IMR-90 (cell line): Measurements from ENCODE around the gene IDH3G. TPM values are rescaled to one million over a fixed set of nuclear protein-coding genes. Genes with fewer than 3 reads are reported as not detected.

ENCODE experiments used
- ATAC-seq: fragments of 200-7000 bp; cut with Tn5 transposase; 2 replicates; pipeline ENCODE4 v1.9.1; 2020; ENCODE audit warnings: low read depth, mild to moderate bottlenecking, moderate library complexity
- BruUV-seq: library from RNA; stranded (reverse); fragments of 400-500 nt; replicated peaks from 2 replicates; lab custom pipeline; 2021; lab: Mats Ljungman, UMichigan
- CTCF ChIA-PET: fragments of 300-600 bp; formaldehyde crosslinking; extraction: SDS; loops from one replicate; lab custom pipeline; 2021; ENCODE audit warnings: antibody characterized with exemption; lab: Yijun Ruan, JAX
- POLR2A ChIA-PET: fragments of 300-600 bp; sonication (Branson Sonifier 250); formaldehyde crosslinking; loops from one replicate; lab custom pipeline; 2022; ENCODE audit warnings: antibody characterized with exemption; ENCODE audit not compliant: unreplicated experiment; lab: Charles Lee
- DNase-seq: peaks from one replicate; pipeline ENCODE4 v3.0.0; 2013
- H2AFZ ChIP-seq: replicated peaks from 2 replicates; pipeline ENCODE3; 2013; ENCODE audit warnings: low read length, mild to moderate bottlenecking; ENCODE audit not compliant: poor library complexity
- H2AK5ac ChIP-seq: 2 replicates; pipeline ENCODE4 v1.6.1; 2013; ENCODE audit warnings: low read depth, low read length, inconsistent platforms
- H2AK9ac ChIP-seq: replicated peaks from 2 replicates; pipeline ENCODE3; 2013; ENCODE audit warnings: mild to moderate bottlenecking, low read depth, low read length, moderate library complexity; ENCODE audit not compliant: poor library complexity
- H2BK120ac ChIP-seq: 2 replicates; pipeline ENCODE4 v1.6.1; 2013; ENCODE audit warnings: low read depth, low read length, inconsistent platforms
- H2BK15ac ChIP-seq: 3 replicates; pipeline ENCODE4 v1.6.1; 2013; ENCODE audit warnings: low read depth, low read length, inconsistent platforms
- H2BK20ac ChIP-seq: 2 replicates; pipeline ENCODE4 v1.6.1; 2013; ENCODE audit warnings: low read depth, mild to moderate bottlenecking, inconsistent platforms, low read length, moderate library complexity
- H2BK5ac ChIP-seq: 2 replicates; pipeline ENCODE4 v1.6.1; 2013; ENCODE audit warnings: mild to moderate bottlenecking, low read depth, low read length, inconsistent platforms; ENCODE audit not compliant: poor library complexity, severe bottlenecking
- H3K14ac ChIP-seq: replicated peaks from 2 replicates; pipeline ENCODE4 v1.6.1; 2013; ENCODE audit warnings: low read depth, low read length, inconsistent platforms
- H3K18ac ChIP-seq: 2 replicates; pipeline ENCODE4 v1.6.1; 2013; ENCODE audit warnings: low read depth, low read length, control low read depth
- H3K23ac ChIP-seq: 2 replicates; pipeline ENCODE4 v1.6.1; 2013; ENCODE audit warnings: low read depth, low read length, inconsistent platforms
- H3K27ac ChIP-seq: 2 replicates; pipeline ENCODE4 v1.5.1; 2013; ENCODE audit warnings: mild to moderate bottlenecking, control low read depth, low read length; ENCODE audit not compliant: insufficient read depth
- H3K27me3 ChIP-seq: 2 replicates; pipeline ENCODE4 v1.6.1; 2013; ENCODE audit warnings: low read length; ENCODE audit not compliant: control insufficient read depth, insufficient read depth
- H3K36me3 ChIP-seq: 2 replicates; pipeline ENCODE4 v1.6.1; 2013; ENCODE audit warnings: low read length, mixed read lengths; ENCODE audit not compliant: control insufficient read depth, insufficient read depth
- H3K4ac ChIP-seq: 2 replicates; pipeline ENCODE4 v1.6.1; 2013; ENCODE audit warnings: low read depth, low read length, inconsistent platforms
- H3K4me1 ChIP-seq: 2 replicates; pipeline ENCODE4 v1.6.1; 2013; ENCODE audit warnings: low read length, mixed read lengths; ENCODE audit not compliant: control insufficient read depth, insufficient read depth
- H3K4me2 ChIP-seq: 2 replicates; pipeline ENCODE4 v1.6.1; 2013; ENCODE audit warnings: low read depth, mild to moderate bottlenecking, control low read depth, low read length, moderate library complexity
- H3K4me3 ChIP-seq: 2 replicates; pipeline ENCODE4 v1.5.1; 2013; ENCODE audit warnings: low read depth, mild to moderate bottlenecking, control low read depth, low read length, moderate library complexity; ENCODE audit not compliant: insufficient read depth
- H3K56ac ChIP-seq: 2 replicates; pipeline ENCODE4 v1.6.1; 2013; ENCODE audit warnings: low read length, inconsistent platforms; ENCODE audit not compliant: insufficient read depth; ENCODE audit errors: extremely low read depth
- H3K79me1 ChIP-seq, 2 experiments: 2 replicates each; pipeline ENCODE4 v1.6.1; 2013; ENCODE audit warnings: low read length in 2 of 2, inconsistent platforms in 1 of 2, low read depth in 1 of 2
- H3K9ac ChIP-seq: 2 replicates; pipeline ENCODE4 v1.6.1; 2013; ENCODE audit warnings: low read depth, low read length, control low read depth
- H3K9me1 ChIP-seq: 2 replicates; pipeline ENCODE4 v1.6.1; 2013; ENCODE audit warnings: low read length, inconsistent platforms; ENCODE audit not compliant: insufficient read depth
- H3K9me3 ChIP-seq: 2 replicates; pipeline ENCODE4 v1.6.1; 2013; ENCODE audit warnings: low read length; ENCODE audit not compliant: control insufficient read depth, insufficient read depth
- H4K20me1 ChIP-seq: 2 replicates; pipeline ENCODE4 v1.6.1; 2013; ENCODE audit warnings: low read length, inconsistent platforms; ENCODE audit not compliant: insufficient read depth
- H4K5ac ChIP-seq: 2 replicates; pipeline ENCODE4 v1.6.1; 2013; ENCODE audit warnings: mild to moderate bottlenecking, low read depth, low read length, control low read depth
- H4K8ac ChIP-seq, 2 experiments: 2 replicates each; pipeline ENCODE4 v1.6.1; 2013; ENCODE audit warnings: low read depth in 2 of 2, low read length in 2 of 2, control low read depth in 1 of 2, inconsistent platforms in 1 of 2
- H4K91ac ChIP-seq: 2 replicates; pipeline ENCODE4 v1.6.1; 2013; ENCODE audit warnings: low read depth, low read length, inconsistent platforms; ENCODE audit not compliant: insufficient read depth
- BHLHE40 ChIP-seq: fragments of 150-350 bp; IDR thresholded peaks from 2 replicates; pipeline ENCODE4 v1.6.1; 2016; ENCODE audit warnings: mild to moderate bottlenecking, low read depth, low read length
- CEBPB ChIP-seq: IDR thresholded peaks from 2 replicates; pipeline ENCODE4 v1.6.1; 2012; ENCODE audit warnings: low read depth, low read length, improper control_type of control experiment
- CHD1 ChIP-seq: IDR thresholded peaks from 2 replicates; pipeline ENCODE4 v1.6.1; 2012; ENCODE audit warnings: low read depth, low read length, improper control_type of control experiment
- FOS ChIP-seq: fragments of 150-350 bp; IDR thresholded peaks from 2 replicates; pipeline ENCODE4 v1.6.1; 2016; ENCODE audit warnings: low read depth, low read length
- MAZ ChIP-seq: IDR thresholded peaks from 2 replicates; pipeline ENCODE4 v1.6.1; 2012; ENCODE audit warnings: low read depth, mild to moderate bottlenecking, low read length, improper control_type of control experiment, moderate library complexity, borderline replicate concordance
- NFE2L2 ChIP-seq: fragments of 150-350 bp; IDR thresholded peaks from 2 replicates; pipeline ENCODE4 v1.6.1; 2016; ENCODE audit warnings: low read depth, mild to moderate bottlenecking, low read length
- POLR2A ChIP-seq: IDR thresholded peaks from 2 replicates; pipeline ENCODE4 v1.6.1; 2012; ENCODE audit warnings: mild to moderate bottlenecking, low read depth, low read length
- RCOR1 ChIP-seq: IDR thresholded peaks from 2 replicates; pipeline ENCODE4 v1.6.1; 2012; ENCODE audit warnings: mild to moderate bottlenecking, low read length, improper control_type of control experiment; ENCODE audit not compliant: insufficient replicate concordance
- RFX5 ChIP-seq: IDR thresholded peaks from 2 replicates; pipeline ENCODE4 v1.8.0; 2012; ENCODE audit warnings: low read depth, mild to moderate bottlenecking, low read length, moderate library complexity
- SMC3 ChIP-seq: fragments of 150-350 bp; IDR thresholded peaks from 2 replicates; pipeline ENCODE4 v1.6.1; 2016; ENCODE audit warnings: low read depth, mild to moderate bottlenecking, antibody characterized with exemption, low read length, moderate library complexity
- USF2 ChIP-seq: fragments of 150-350 bp; IDR thresholded peaks from 2 replicates; pipeline ENCODE4 v1.6.1; 2017; ENCODE audit warnings: mild to moderate bottlenecking, antibody characterized with exemption, low read length, low read depth
- WGBS, 2 experiments: methylation state at CpG; one replicate each; pipeline versions ENCODE4 v1.1.5 to v1.1.7; 2013; ENCODE audit warnings: missing lambda C conversion rate in 2 of 2; ENCODE audit not compliant: insufficient read length in 1 of 2; ENCODE audit errors: extremely low coverage in 2 of 2; 5-methylcytosine and 5-hydroxymethylcytosine counted together
- dilution Hi-C: fragments of 300-500 bp; cut with HindIII; formaldehyde crosslinking; loops from one replicate; pipeline ENCODE4 v1.14.3; 2018; ENCODE audit warnings: low sequenced_read_pairs; ENCODE audit not compliant: unreplicated experiment
- in situ Hi-C: fragments of 300-500 bp; cut with MboI; formaldehyde crosslinking; loops from 3 replicates; pipeline ENCODE4 v1.14.3; 2019; ENCODE audit warnings: low sequenced_read_pairs, inconsistent platforms, mixed read lengths
- intact Hi-C: fragments of 100-400 bp; cut with micrococcal nuclease; formaldehyde crosslinking; loops from 2 replicates; pipeline ENCODE4 v1.10.0; 2022
- polyA plus RNA-seq, 3 experiments: library from polyadenylated mRNA; depleted of rRNA; stranded (reverse); fragments of >200 nt; gene quantifications; 2 replicates each; pipeline ENCODE4 v1.2.3, GENCODE V29; 2012; ENCODE audit warnings: low replicate concordance in 1 of 3
- total RNA-seq: library from RNA; depleted of rRNA; stranded (reverse); fragments of >200 nt; gene quantifications from 2 replicates; pipeline ENCODE4 v1.2.3, GENCODE V29; 2012

IDH3G gene
- total and polyA plus RNA-seq, 2 of the 4 experiments (the other 2 are of a cell fraction) = 79.4 to 85.7 TPM

GRCh38 chrX:153778181-153778580, 16.0 kb downstream of the IDH3G start:
- Histone ChIP-seq H2AK9ac (no peak overlapping the region), H2AK5ac (no peak overlapping the region), H3K4me1 (no peaks in the 10 kb centered on the region), H3K4ac (no peak overlapping the region), H3K14ac (no peak overlapping the region), H3K23ac (no peak overlapping the region), H3K4me3 (no peak overlapping the region), H3K9me3 (no peaks in the 10 kb centered on the region; the same call in 1 of the 2 replicates), H3K9me1 (no peaks in the 10 kb centered on the region), H2BK120ac (no peak overlapping the region), H3K4me2 (no peak overlapping the region), H4K5ac (no peak overlapping the region), H3K56ac (no peak overlapping the region), H3K18ac (no peak overlapping the region), H2BK5ac (no peak overlapping the region), H3K36me3 (peaks cover 4% of the 10 kb centered on the region; the same call in 1 of the 2 replicates), H2BK20ac (no peak overlapping the region), H2AFZ (no peak overlapping the region), H2BK15ac (no peak overlapping the region), H3K27me3 (no peaks in the 10 kb centered on the region), H4K91ac (no peak overlapping the region), H3K27ac (no peak overlapping the region), H3K9ac (no peak overlapping the region), H4K8ac (no peak overlapping the region), H4K20me1 (no peaks in the 10 kb centered on the region), H3K79me1 (no peaks in the 10 kb centered on the region)
- TF ChIP-seq RCOR1 (no peak), CEBPB (no peak), FOS (no peak), CHD1 (no peak), SMC3 (no peak), BHLHE40 (no peak), RFX5 (no peak), MAZ (no peak), USF2 (no peak), NFE2L2 (no peak), POLR2A (no peak)
- no CpG with 5 or more reads among the region's 17 CpGs for WGBS, 2 experiments
- intact Hi-C loops (no loop called here), in situ Hi-C loops (no loop called here), dilution Hi-C loops (no loop called here)
- CTCF ChIA-PET = interaction anchor here (0.6 kb wide), 1 partner anchor 169 kb away, joined by 4 read pairs; no protein-coding TSS in a partner anchor
- BruUV-seq = no TSS peak
- ATAC-seq (no peak), DNase-seq (no peak)
- POLR2A ChIA-PET = no interaction called here
